HepG2 (cell line): ENCODE data around the gene ATP7B. TPM values are rescaled to one million over a fixed set of nuclear protein-coding genes. Genes with fewer than 3 reads are reported as not detected.

ENCODE experiments used
- CHCHD3 ChIP-seq: sonication (generic); formaldehyde crosslinking; IDR thresholded peaks from 2 replicates; pipeline ENCODE4 v1.8.0; 2022; ENCODE audit warnings: mild to moderate bottlenecking, missing genetic modification reagents, moderate library complexity
- HMGA1 ChIP-seq: sonication (generic); formaldehyde crosslinking; conservative IDR thresholded peaks from 2 replicates; pipeline ENCODE4 v1.4.0; 2020; ENCODE audit warnings: missing genetic modification reagents
- RCOR2 ChIP-seq: IDR thresholded peaks from 2 replicates; pipeline ENCODE4 v1.6.1; 2016; ENCODE audit warnings: missing biosample characterization, missing genetic modification reagents
- RFXANK ChIP-seq: IDR thresholded peaks from 2 replicates; pipeline ENCODE4 v1.6.1; 2016
- TEAD2 ChIP-seq: sonication (generic); formaldehyde crosslinking; IDR thresholded peaks from 2 replicates; pipeline ENCODE4 v1.9.0; 2021; ENCODE audit warnings: missing genetic modification reagents
- ZNF224 ChIP-seq: sonication (generic); formaldehyde crosslinking; IDR thresholded peaks from 2 replicates; pipeline ENCODE4 v1.5.0; 2020; ENCODE audit warnings: mild to moderate bottlenecking, missing genetic modification reagents
- ZNF317 ChIP-seq: sonication (generic); formaldehyde crosslinking; IDR thresholded peaks from 2 replicates; pipeline ENCODE4 v1.5.0; 2020; ENCODE audit warnings: mild to moderate bottlenecking, missing genetic modification reagents
- ZNF430 ChIP-seq: sonication (generic); formaldehyde crosslinking; IDR thresholded peaks from 2 replicates; pipeline ENCODE4 v1.9.0; 2021; ENCODE audit warnings: mild to moderate bottlenecking, missing genetic modification reagents
- ZNF484 ChIP-seq: sonication (generic); formaldehyde crosslinking; IDR thresholded peaks from 2 replicates; pipeline ENCODE4 v1.5.1; 2020; ENCODE audit warnings: mild to moderate bottlenecking, low read depth, missing genetic modification reagents, borderline replicate concordance
- ZNF552 ChIP-seq: sonication (generic); formaldehyde crosslinking; IDR thresholded peaks from 2 replicates; pipeline ENCODE4 v1.9.0; 2022; ENCODE audit warnings: missing genetic modification reagents, mild to moderate bottlenecking, borderline replicate concordance
- ZNF616 ChIP-seq: sonication (generic); formaldehyde crosslinking; IDR thresholded peaks from 2 replicates; pipeline ENCODE4 v1.5.0; 2020; ENCODE audit warnings: low read depth, mild to moderate bottlenecking, missing genetic modification reagents
- ZNF768 ChIP-seq: sonication (generic); formaldehyde crosslinking; IDR thresholded peaks from 2 replicates; pipeline ENCODE4 v1.4.0; 2020; ENCODE audit warnings: missing genetic modification reagents
- ZNF790 ChIP-seq: sonication (generic); formaldehyde crosslinking; IDR thresholded peaks from 2 replicates; pipeline ENCODE4 v1.8.0; 2022; ENCODE audit warnings: missing genetic modification reagents, mild to moderate bottlenecking, borderline replicate concordance
- polyA plus RNA-seq, 8 experiments: library from polyadenylated mRNA; depleted of rRNA in 3 of 8; stranded (reverse) in 7 of 8; unstranded in 1 of 8; fragments of >200 nt; fragmentation: Illumina TruSeq in 4 of 8; extraction: Trizol in 4 of 8; gene quantifications; 2 replicates each; pipeline versions ENCODE4 v1.2.1 to v1.2.3, GENCODE V29; 2011 to 2016; ENCODE audit warnings: low read depth in 4 of 8, missing spikeins in 1 of 8, mixed read lengths in 1 of 8; ENCODE audit not compliant: insufficient read depth in 1 of 8
- total RNA-seq, 5 experiments: library from RNA; depleted of rRNA; stranded (reverse); fragments of >200 nt; fragmentation: Illumina TruSeq; extraction: Trizol; gene quantifications; 2 replicates each; pipeline ENCODE4 v1.2.3, GENCODE V29; 2016; ENCODE audit warnings: low read depth in 1 of 5
- TF ChIP-seq, protein P1 (sequence below): sonication (generic); formaldehyde crosslinking; IDR thresholded peaks from 2 replicates; pipeline ENCODE4 v1.4.0; 2020; ENCODE audit warnings: missing genetic modification reagents, low read depth, mild to moderate bottlenecking, borderline replicate concordance
- TF ChIP-seq, protein P2 (sequence below): sonication (generic); formaldehyde crosslinking; IDR thresholded peaks from 2 replicates; pipeline ENCODE4 v1.8.1; 2023; ENCODE audit warnings: mild to moderate bottlenecking, moderate library complexity, missing genetic modification reagents
- TF ChIP-seq, protein P3 (sequence below): sonication (generic); formaldehyde crosslinking; IDR thresholded peaks from 2 replicates; pipeline ENCODE4 v1.9.0; 2022; ENCODE audit warnings: low read depth, missing genetic modification reagents
- TF ChIP-seq, protein P4 (sequence below), 2 experiments: sonication (generic) in 1 of 2; formaldehyde crosslinking in 1 of 2; IDR thresholded peaks; 2 replicates each; pipeline versions ENCODE4 v1.5.1 to v1.6.1; 2011 to 2020; ENCODE audit warnings: borderline replicate concordance in 1 of 2, low read depth in 1 of 2, low read length in 1 of 2, mild to moderate bottlenecking in 1 of 2, missing genetic modification reagents in 1 of 2, moderate library complexity in 1 of 2
- TF ChIP-seq, protein P5 (sequence below): sonication (generic); formaldehyde crosslinking; IDR thresholded peaks from 2 replicates; pipeline ENCODE4 v1.4.0; 2020; ENCODE audit warnings: missing genetic modification reagents

The ATP7B gene
- total and polyA plus RNA-seq, 2 of the 13 experiments (the other 11 are each of a cell fraction or from before 2014, with no cell fraction given): 31.8 to 57.4 TPM

DNA sequence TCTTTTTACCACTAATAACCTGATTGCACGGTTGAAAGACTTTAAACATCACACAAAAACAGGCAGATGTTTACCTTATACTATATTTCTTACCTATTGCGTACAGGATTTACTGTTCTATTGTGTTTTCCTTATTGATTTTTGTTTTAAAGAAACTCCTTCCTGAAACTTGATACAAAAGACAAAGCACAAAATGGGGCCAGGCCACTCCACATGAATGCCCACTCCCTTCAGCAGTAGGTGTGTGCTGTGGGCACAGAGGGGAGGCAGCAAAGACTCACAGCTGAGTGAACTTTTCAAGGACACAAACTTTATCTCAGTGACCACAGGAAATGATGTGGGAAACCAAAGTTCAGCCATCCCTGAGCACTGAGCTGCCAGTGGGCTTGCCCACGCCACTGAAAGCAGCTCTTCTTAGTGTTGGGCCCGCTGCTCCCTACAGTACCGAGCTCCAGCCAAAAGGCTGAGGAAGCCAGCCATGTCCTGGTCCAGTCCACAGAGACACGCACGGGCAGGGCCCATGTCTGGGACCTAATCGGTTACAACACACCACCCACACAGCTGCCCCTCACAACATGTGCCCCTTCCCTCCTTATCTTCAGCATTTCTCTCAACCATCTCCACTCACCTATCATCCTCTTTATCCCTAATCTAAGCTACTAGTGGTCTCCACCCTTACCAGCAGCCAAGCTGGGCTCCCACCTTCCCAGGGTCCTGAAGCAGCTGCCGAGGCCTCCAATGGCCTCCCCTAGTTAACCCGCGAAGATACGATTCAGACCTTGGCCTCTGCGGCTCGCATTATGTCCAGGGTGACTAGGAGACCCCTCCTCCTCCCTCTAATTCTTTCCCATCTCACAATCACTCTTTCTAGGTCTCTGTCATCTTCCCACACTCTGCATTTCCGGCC lies 39.5 kb downstream of the ATP7B start (continued):
- TF ChIP-seq ZNF317 (CRISPR knock-in tag) (0 out of 2 replicates have a peak, but pooled peaks have one; percentile 37), CHCHD3 (CRISPR knock-in tag) (no peak), ZNF768 (no peak), ZNF790 (CRISPR knock-in tag) (no peak), ZNF430 (CRISPR knock-in tag) (no peak), RFXANK (no peak), RCOR2 (CRISPR knock-in tag) (0 out of 2 replicates have a peak, but pooled peaks have one; percentile 30), ZNF552 (no peak), ZNF224 (CRISPR knock-in tag) (no peak), ZNF484 (CRISPR knock-in tag) (no peak), TEAD2 (CRISPR knock-in tag) (no peak), HMGA1 (no peak), ZNF616 (CRISPR knock-in tag) (no peak)
- TF ChIP-seq, protein P1, sequence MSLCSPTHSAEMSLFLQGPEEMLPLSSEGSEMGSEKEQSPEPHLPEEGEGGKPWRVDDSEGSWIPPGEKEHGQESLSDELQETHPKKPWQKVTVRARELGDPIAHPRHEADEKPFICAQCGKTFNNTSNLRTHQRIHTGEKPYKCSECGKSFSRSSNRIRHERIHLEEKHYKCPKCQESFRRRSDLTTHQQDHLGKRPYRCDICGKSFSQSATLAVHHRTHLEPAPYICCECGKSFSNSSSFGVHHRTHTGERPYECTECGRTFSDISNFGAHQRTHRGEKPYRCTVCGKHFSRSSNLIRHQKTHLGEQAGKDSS: no peak
- TF ChIP-seq, protein P2, sequence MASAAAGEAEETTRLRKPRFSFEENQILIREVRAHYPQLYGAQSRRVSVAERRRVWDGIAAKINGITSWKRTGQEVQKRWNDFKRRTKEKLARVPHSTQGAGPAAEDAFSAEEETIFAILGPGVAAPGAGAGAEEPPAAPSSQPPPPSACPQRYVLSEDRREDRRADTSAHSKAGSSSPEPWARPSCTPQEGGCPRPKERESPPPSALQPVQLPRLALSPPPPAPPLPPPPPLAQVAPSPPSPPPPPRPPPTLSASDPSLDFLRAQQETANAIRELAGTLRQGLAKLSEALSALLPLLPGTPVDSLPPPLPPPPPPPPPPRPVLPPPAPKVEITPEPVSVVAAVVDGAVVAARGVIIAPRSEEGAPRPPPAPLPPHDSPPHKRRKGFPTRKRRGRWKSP (CRISPR knock-in tag): no peak
- TF ChIP-seq, protein P3, sequence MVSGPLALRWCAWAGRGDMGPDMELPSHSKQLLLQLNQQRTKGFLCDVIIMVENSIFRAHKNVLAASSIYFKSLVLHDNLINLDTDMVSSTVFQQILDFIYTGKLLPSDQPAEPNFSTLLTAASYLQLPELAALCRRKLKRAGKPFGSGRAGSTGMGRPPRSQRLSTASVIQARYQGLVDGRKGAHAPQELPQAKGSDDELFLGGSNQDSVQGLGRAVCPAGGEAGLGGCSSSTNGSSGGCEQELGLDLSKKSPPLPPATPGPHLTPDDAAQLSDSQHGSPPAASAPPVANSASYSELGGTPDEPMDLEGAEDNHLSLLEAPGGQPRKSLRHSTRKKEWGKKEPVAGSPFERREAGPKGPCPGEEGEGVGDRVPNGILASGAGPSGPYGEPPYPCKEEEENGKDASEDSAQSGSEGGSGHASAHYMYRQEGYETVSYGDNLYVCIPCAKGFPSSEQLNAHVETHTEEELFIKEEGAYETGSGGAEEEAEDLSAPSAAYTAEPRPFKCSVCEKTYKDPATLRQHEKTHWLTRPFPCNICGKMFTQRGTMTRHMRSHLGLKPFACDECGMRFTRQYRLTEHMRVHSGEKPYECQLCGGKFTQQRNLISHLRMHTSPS (CRISPR knock-in tag): peak; percentile 78
- TF ChIP-seq, protein P4, sequence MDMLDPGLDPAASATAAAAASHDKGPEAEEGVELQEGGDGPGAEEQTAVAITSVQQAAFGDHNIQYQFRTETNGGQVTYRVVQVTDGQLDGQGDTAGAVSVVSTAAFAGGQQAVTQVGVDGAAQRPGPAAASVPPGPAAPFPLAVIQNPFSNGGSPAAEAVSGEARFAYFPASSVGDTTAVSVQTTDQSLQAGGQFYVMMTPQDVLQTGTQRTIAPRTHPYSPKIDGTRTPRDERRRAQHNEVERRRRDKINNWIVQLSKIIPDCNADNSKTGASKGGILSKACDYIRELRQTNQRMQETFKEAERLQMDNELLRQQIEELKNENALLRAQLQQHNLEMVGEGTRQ (IDR thresholded peaks at IDR 0.05; ENCODE audit: low read depth, low read length): no peak
- TF ChIP-seq, protein P4 (CRISPR knock-in tag; IDR thresholded peaks at IDR 0.05; ENCODE audit: borderline replicate concordance): no peak
- TF ChIP-seq, protein P5, sequence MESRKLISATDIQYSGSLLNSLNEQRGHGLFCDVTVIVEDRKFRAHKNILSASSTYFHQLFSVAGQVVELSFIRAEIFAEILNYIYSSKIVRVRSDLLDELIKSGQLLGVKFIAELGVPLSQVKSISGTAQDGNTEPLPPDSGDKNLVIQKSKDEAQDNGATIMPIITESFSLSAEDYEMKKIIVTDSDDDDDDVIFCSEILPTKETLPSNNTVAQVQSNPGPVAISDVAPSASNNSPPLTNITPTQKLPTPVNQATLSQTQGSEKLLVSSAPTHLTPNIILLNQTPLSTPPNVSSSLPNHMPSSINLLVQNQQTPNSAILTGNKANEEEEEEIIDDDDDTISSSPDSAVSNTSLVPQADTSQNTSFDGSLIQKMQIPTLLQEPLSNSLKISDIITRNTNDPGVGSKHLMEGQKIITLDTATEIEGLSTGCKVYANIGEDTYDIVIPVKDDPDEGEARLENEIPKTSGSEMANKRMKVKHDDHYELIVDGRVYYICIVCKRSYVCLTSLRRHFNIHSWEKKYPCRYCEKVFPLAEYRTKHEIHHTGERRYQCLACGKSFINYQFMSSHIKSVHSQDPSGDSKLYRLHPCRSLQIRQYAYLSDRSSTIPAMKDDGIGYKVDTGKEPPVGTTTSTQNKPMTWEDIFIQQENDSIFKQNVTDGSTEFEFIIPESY (CRISPR knock-in tag): peak; percentile 53
